NCI-H748 (cell line): ENCODE results near the gene FAM83G.
"Not testable (repeated sequence)": the region's sequence is repeated elsewhere in the genome, so short reads cannot be mapped to it uniquely, and the experiment has no call there.

Experiments used
- DNase-seq: peaks from one replicate; lab custom pipeline; 2025; ENCODE audit not compliant: unreplicated experiment; lab: John Stamatoyannopoulos, UW

The FAM83G gene

DNA sequence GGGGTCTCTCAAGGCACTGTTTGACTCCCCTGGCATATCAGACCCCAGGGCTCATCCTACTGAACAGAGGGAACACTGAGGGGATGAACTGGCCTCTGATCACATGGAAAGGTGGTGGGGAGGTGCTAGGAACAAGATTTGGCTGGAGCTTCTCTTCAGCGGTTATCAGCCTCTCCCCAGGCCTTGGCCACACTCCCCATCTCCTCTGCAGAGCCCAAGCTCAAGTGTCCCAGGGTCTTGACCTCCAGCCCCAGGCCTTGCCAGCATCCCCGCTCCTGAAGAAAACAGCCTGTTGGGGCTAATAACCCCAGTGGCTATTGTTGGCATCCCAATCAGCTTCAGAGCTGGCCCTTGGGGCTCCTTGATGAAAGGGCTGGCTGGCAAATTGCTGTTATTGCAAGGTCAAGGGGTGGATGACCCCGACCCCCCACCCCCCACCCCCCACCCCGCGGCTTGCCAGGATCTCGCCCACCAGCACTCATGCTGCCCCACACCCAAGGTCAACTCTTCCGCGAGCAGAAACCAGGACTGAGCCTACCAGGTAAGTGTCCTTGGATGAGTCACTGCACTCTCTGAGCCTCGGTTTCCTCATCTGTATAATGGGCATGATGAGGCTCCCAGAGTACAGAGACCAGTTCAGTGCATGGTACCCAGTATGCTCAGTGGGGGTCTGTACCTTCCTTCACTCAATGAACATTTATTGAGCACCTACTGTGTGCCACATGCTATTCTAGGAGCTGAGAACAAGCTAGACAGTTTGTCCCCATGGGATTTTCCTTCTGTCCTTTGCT, 18.8 kb upstream of the FAM83G start:
- DNase-seq: no peak

DNA sequence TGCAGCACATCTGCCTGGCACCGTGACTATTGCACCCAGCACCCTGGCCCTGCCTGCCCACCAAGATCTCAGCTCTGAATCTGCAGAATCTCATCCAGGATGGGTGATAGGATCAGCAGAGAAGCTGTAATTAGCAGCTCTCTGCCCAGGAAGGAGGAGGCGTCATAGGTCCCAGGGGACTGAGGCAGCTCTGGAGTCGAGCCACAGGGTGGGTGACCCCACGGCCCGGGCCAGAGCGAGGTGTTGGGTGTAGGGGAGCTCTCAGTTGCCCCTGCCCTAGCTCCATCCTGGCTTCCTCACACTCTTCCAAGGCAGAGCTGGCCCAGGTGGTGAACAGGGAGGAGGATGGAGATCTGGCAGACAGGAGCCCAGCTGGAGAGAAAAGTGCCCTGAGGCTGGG, 18.2 kb upstream of the FAM83G start:
- no peak for DNase-seq

DNA sequence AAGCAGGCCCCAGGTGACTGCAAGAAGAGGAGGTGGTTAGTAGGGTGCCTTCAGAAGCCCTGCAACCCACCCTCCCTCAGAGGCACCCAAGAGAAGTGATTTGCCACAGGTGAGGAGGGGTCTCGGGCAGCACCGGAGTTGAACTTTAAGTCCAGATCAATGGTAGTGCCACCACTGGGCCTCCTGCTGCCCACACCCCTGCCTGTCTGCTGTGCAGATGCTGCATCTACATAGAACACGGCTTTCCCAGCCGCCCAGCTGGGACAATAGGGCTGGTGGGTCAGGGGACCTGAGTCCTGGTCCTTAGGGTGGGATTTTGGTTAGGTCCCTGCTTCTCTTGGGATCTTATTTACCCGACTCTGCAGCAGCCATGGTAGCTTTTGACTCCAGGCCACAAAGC, 17.6 kb upstream of the FAM83G start:
- no peak for DNase-seq

DNA sequence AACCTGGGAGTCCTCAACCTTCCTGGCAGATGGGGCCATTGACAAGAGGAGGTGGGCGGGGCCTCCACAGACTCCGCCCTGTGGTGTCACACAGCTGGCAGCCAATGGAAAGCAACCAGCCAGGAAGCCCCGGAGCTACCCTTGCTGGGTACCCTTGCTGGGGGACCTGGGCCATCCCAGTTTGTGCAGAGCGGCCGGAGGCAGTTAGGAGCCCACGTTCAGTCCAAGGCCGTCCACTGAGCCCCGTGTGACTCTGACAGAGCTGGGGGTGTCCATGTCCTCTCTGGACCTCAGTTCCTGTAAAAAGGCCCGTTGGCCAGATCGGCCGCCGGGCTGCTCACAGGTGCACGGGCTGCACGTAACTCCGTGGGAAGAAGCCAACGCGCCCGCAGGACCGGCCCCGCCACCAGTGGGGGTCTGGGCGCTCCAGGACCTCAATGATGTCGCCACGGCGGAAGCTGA, 17.1 kb upstream of the FAM83G start:
- DNase-seq: peak; percentile 23

DNA sequence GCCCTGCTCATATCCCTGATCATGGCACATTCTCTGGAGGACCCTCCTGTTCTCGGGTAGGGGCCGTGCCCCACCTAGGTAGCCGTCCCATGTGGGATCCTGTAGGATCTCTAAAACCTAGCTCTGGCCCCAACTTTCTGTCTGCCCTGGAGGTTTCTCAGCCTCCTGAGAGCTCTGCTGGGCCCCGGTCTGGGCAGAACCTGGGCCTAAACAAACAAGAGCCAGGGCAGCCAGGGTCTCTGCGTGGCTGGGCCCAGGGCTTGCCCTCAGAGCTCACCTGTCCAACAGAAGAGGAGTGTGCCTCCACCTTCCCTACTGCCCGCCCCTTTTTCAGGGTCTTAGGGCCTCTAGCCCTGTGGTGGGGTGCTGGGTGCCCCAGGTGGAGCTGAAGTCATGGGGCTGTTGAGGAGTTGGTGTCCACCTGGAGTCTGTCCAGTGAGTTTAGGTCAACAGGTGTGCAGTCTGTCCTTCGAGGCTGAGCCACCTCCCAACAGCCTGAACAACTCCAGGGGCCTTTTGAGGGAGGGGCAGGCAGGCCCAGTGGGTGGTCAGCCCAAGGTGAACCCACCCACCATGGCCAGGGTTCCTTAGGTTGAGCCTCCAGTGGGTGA, 16.6 kb upstream of the FAM83G start:
- DNase-seq: not testable (repeated sequence)

DNA sequence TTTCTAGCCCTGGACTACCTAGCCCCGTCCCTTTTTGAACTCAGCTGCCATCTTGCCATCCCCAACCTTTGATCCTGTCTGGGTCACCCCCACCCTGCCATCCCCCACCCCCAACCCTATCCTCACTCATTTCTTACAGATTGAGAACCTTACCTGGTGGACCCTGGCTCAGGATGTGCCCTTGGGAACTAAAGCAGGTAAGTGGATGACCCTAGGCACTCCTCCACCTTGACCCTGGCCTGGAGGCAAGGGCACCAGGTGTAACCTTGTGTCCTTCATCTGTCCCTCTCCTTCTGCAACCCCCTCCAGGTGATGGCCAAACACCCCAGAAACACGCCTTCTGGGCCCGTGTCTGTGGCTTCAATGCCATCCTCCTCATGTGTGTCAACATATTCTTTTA, 15.5 kb upstream of the FAM83G start:
- DNase-seq: no peak

DNA sequence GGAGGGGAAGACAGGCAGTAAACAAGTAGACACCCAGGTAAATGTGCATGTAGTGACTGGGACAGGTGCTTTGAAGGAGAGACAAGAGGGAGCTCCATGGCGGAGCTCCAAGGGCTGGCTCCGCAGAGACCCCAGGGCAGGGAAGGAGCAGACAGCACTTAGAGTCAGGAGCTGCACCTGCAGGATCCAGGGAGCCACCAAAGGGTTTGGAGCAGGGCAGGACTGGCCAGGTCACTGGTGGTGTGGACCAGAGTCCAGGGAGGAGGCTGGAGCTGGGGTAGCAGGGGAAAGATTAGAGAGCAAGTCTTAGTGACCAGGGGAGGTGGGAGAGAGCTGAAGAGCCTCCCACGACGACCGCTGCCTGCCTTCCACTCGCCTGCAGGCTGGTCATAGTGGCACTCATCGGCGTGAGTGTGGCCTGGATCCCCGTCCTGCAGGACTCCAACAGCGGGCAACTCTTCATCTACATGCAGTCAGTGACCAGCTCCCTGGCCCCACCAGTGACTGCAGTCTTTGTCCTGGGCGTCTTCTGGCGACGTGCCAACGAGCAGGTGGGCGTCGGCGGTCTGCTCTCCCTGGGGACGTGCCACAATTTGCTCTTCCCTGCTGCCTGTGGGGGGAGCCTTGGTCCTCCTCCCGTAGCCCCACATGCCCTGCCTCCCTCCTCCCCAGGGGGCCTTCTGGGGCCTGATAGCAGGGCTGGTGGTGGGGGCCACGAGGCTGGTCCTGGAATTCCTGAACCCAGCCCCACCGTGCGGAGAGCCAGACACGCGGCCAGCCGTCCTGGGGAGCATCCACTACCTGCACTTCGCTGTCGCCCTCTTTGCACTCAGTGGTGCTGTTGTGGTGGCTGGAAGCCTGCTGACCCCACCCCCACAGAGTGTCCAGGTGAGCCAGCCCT, 14.7 kb upstream of the FAM83G start:
- DNase-seq: peak; percentile 61

DNA sequence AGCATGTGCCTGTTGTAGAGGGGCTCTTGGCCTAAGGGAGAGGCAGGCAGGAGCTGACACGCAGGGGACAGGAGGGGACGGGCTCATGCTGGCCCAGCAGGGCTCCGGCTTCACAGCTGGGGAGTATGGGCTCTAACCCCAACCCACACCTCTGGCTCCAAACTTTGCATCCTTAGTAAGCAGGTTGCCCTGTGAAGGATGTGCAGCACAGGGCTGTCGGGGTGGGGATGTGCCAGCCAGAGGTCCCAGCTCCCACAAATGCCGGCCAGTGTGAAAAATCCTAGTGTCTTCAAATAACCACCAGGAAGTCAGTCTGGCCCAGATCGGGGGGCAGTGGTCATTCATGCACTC, 14.0 kb upstream of the FAM83G start:
- DNase-seq: no peak

DNA sequence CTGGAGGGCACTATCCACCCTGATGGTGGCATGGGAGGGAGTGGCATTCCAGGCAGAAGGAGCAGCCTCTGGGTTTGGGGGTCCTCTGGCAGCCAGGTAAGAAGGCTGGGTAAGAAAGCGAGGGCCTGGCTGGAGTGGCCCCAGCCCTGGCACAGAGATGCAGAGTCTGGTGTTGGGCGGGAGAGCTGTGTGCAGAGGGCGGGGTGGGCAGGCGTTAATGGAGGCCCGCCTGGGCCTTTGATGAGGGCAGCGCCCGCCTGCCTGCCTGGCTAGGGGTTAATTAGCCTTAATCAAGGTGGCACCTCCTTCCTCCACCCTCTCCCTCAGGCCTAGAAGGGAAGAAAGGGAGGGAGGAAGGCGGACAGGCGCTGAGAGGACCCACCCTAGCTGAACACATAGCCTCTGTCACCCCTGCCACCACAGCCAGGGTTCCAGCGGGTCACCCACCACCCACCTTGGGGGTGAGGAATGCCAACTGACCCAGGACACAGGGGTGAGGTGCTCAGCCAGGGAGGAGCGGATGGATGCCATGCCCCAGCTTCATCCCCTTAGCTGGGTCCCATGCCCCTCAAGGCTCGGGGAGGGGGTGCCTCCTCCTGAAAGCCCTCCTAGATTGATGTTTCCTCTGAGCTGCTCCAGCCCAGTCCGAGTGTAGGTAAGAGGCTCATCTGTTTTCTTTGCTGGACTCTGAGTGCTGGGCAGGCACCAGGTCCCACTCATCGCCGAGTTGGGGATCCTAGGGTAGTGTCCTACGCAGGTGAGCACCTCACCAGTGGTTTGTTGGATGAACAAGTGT, 13.4 kb upstream of the FAM83G start:
- no peak for DNase-seq

DNA sequence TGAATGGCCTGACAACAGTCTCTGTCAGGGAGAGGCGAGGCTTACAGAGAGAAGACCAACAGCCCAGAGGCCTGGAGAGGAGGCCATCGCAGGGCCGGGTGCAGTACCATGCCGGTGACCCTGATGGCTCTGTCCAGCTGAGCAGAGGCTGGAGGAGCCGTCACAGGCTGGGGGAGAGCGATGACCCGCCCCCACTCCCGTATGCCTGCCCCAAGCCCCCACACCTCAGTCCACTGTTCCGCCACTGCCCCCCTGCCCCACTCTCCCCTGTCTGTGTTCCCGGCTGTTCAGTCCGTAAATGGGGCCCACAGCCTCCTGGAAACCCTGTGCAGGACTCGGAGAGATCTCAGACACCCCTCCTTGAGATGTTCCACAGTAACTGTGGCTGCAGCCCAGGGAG, 12.8 kb upstream of the FAM83G start:
- DNase-seq: no peak

DNA sequence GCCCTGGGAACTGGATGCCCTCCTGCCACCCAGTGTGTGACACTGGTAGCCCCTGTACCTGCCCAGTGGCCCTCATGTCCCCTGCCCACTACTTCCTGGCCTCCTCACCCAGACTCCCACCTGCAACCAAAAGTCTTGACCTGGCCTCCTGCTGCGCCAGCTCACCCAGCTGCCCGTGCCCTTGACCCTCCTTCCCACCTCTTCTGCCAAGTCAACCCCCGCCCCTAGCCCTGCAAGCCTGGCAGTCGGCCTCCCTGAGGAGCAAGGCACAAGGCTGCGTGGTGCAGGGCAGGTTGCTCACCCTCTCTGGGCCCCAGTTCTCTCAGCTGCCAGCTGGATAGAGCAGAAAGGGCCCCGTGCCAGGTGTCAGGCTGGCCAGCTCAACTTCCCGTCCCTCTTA, 12.3 kb upstream of the FAM83G start:
- no peak for DNase-seq

DNA sequence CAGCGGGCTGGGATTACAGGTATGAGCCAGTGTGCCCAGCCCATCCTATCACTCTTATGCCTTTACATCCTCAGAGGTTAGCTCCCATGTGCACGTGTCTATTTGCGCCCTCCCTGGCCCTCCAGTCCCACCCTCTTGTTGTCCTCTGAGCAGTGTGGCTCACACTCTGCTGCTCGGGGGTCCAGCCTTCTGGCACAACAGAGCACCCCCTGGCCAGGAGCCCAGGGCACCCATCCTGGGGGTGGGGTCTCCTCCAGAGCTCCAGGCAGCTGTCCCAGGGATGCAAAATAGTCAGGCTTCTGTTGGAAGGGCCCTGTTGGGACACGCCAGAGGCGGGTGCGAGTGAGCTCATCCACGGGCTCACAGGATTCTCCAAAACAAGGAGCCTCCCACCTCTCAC, 11.7 kb upstream of the FAM83G start:
- no peak for DNase-seq

DNA sequence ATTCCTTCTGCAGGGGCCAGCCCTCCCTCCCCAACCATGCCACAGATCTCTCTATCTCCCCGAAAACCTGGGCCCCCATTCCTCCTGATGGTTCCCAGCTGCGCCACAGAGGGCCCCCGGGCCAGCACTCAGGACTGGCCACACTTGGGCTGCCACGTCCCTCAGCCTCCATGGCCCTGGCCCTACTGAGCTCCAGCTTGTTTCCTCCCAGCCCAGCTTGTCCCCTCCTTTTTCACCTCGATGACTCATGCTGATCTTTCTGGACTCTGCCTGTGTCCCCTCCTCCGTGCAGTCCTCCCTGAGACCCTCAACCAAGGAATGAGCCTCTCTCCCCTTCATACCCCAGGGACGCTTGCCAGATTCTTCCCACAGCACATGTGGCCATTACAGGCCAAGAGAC, 10.9 kb upstream of the FAM83G start:
- no peak for DNase-seq

DNA sequence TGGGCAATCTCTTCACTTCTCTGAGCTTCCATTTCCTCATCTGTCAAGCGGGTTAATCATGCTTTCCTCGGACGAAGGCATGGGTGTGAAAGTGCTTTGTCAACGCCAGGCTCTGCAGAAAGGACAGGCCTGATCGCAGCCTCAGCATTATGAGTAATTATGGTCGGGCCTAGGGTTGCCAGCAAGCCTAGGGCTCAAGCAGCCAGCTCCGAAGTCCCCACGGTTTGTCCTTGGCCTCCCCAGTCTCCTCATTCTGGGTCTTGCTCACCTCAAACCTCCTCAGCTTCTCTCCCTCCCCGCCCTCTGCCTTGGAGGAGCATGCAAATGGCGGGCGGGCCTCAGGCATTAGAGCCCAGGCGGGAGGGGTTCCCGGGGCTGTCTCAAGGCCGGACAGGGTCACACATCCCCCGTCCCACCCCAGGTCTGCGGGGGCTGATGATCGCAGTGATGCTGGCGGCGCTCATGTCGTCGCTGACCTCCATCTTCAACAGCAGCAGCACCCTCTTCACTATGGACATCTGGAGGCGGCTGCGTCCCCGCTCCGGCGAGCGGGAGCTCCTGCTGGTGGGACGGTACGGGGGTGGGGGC, 10.2 kb upstream of the FAM83G start:
- DNase-seq: no peak

DNA sequence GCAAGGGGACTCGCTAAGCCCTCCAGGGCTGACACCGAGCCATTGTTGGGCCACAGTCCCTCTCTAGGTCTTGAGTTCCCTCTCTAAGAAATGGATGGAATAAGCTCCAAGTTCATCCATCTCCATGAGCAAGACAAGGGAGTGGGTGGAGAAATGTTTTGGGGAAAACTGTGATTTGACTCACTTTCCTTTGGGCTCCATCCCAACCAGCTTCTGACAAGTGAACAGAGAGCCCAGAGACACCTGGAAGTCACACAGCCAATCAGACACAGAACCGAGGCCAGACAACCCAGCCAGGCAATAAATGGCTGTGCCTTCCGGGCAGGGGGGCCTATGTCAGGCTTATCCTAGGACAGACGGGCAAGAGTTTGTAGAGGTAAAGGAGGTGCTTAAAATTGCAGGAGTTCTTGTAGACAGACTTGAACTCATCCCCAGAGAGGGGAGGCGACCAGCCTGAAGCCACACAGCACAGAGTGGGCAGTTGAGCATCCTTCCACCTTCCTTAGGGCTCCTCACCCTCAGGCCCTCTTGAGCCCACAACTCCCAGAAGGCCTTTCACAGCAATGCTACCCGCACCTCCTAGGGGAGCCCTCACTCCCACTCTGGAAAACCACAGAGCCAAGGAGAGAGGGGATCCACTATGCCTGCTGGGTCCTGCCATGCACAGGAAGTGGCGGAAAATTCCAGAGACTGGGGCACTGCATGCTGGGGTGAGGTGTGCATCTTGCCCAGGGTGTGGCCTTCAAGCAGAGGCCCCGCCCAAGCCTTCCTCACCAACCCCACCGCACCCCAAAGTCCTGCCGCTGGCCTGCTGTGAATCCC, 9.5 kb upstream of the FAM83G start:
- no peak for DNase-seq

DNA sequence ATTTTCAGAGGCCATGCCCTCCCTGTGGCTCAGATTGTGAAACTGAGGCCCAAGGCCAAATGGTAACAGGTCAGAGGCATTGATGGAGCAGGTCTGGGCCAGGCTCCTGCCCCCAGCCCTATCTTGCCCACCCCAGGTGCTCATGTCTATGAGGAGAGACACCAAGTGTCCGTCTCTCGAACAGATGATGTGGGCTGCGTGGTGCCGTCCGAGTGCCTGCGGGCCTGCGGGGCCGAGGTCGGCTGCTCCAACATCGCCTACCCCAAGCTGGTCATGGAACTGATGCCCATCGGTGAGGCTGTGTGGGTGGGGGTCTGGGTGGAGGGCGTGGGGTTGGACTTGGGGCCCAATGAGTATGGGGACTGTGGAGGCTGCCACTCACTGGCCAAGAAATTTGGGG, 8.7 kb upstream of the FAM83G start:
- no peak for DNase-seq

DNA sequence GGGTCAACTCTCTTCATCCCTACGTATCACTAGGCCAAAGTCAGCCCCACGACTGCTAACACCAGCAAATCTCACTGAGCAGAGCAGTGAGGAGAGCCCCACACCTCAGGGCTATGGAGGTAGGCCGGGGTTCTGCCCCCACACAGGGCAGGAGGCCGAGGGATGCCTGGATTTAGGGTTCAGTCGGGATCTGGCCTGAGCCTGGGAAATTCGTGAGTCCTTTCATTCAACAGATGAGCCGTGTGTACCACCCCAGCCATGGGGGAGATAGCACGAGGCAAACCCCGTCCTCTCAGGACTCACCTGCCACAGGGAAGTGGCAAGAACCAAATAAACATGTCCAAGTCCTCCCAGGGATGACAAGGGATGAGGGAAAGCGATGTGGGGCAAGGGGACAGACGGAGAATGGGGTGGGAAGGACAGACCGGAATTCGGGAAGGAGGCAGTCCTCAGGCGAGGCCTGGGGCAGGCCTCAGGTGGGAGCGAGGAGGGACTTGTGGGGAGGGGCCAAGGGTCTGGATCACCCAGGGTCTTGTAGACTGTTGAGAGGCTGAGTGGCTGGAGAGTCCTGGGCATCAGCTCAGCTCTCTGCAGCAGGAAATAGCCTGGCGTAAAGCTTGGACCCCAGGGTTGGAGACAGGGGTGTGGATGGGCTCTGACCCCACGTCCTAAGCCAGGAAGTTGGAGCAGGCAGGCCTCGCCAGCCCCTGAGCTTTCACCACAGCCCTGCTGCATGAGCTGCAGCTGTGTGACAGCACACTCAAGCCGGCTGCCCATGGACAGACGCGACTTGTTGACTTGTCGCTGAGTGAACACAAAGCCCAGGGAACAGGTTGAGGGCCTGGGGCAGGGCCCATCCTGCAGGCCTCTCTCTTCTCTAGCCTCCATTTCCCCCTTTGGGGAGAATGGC, 7.9 kb upstream of the FAM83G start:
- DNase-seq: no peak

DNA sequence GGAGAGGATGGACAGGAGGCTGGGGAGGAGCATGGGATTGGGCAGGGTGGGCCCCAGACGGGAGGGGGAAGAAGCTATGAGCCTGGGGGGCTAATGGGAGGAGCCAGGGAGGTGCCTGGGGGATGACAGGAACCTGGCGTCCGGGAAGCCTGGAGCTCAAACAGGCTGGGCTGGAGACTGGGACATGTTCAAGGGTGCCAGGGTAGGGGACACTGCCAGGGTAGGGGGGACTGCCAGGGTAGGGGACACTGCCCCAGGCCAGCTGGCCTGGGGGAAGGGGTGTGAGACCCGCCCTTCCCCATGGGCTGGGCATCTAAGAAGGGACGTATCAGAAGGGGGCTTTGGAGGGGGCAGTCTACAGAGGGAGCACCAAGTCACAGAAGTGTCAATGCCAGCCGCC, 7.0 kb upstream of the FAM83G start:
- DNase-seq: no peak
